CD4-positive, alpha-beta T cell treated with Interleukin-2 at 100 ng/mL for 4 hours (primary cell): ENCODE measurements around the gene PTPRN2.
"Not testable (repeated sequence)": the region's sequence is repeated elsewhere in the genome, so short reads cannot be mapped to it uniquely, and the experiment has no call there.

Source experiments
- DNase-seq: peaks from one replicate; pipeline ENCODE4 v3.0.0-alpha.2; 2020; ENCODE audit warnings: low spot score

Gene PTPRN2

DNA sequence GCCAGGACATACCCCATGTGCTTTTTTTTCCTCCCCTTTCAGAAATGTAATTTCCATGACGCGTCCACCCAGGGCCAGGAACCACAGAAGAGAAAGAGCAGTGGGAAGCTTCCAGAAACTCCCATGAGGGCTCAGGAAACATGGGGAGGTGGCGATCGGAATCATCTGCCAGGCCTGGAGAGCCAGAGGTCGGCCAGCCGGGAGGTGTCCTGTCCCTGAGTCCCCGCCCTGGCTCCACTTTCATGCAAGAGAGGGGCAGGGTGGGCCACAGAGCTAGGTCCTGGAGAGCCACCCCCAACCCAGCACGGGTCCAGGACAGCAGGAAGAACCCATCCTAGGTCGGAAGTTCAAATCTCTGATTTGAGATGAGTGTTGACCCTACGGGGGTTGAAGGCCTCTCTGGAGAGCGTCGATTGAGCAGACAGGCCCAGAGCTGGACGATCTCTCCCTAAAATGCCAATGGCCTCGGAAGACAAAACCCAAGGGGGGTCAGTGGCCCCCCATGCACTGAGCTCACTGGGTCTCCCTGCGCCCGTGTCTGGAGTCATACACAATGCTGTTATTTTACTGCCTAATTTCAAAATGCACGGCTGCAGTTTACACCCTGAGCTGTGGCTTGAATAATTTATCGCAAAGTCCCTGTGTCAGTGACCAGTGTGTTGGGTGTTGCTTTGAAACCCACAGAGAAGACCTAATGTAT is 594.1 kb downstream of the PTPRN2 start:
- DNase-seq, result no peak

DNA sequence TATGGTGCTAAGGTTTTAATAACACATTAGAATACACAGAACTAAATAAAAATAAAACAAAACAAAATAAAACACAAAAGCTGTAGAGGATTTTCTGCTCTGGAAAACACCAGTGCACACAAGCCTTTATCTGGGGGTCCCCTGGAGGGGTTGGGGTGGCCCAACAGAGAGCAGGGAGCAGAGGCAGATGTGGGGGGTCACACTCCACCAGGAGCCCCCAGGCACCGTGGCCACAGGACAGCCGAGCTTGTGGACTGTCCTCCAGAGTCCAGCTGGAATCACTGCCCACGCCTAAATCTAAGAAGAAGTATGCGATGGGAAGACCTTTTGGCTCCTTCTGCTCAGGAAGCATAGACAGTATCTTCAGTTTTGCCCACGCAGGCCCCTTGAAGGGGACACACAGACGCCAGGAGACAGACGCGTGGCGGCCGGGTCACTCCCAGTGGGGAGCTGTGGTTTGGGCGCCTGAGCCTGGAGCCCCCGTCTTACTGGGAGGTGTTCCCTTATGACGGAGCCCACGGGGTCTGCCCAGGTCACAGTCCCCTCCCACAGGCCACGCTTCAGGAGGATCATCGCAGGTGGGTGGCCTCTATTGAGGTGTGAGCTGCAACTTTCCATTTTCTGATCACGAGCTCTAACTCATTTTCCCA is 595.0 kb downstream of the PTPRN2 start:
- no peak for DNase-seq

DNA sequence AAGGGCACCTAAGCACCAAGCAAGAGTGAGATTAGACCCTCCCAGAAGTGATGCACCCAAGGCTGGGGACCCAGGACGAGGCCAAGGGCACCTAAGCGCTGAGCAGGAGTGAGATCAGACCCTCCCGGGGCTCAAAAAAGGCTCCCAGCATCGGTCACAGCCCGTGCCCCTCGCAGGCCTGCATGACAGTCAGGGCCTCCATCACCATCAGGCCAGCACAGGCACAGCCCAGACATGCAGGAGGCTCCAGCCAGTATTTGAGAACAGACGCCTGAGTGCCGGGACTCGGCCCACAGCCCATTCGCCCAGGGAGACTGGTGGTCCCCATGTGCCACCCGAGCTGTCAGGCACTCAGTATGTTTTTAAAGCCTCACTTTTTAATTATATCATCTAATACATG is 595.9 kb downstream of the PTPRN2 start:
- no peak for DNase-seq

DNA sequence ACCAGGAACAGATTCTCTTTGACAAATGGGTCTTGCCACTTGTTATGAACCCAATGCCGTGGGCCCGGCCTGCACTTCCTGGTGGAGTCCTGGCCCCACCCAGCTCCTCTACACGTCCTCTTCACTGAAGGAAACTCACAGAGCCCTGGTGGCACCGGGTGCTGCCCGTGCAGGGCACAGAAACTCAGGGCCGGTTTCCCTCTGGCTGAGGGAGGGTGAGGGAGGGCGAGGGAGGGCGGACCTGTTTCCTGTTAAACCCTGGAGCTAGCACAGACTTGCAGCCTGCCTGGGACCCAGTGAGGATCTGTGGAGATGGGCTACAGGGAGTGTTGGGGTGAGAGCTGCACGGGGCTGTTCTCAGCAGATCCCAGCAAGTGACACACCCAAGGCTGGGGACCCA is 596.3 kb downstream of the PTPRN2 start:
- no peak for DNase-seq

DNA sequence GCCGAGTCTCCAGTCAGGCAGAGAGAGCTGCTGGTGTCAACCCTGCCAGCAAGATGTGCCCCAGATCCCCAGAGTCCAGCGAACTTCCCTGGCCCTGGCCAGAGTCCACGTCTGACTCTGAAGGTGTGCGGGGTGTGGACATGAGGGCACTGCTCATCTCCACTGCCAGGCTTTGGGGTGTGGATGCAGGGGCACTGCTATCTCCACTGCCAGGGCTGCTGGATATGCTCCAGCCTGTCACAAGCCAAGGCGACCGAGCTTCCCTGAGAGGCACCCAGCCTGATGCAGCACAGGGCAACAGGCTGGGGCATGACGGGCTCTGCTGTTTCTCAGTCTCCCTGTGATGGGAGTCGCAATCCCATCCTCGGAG is 596.8 kb downstream of the PTPRN2 start:
- DNase-seq, result no peak

DNA sequence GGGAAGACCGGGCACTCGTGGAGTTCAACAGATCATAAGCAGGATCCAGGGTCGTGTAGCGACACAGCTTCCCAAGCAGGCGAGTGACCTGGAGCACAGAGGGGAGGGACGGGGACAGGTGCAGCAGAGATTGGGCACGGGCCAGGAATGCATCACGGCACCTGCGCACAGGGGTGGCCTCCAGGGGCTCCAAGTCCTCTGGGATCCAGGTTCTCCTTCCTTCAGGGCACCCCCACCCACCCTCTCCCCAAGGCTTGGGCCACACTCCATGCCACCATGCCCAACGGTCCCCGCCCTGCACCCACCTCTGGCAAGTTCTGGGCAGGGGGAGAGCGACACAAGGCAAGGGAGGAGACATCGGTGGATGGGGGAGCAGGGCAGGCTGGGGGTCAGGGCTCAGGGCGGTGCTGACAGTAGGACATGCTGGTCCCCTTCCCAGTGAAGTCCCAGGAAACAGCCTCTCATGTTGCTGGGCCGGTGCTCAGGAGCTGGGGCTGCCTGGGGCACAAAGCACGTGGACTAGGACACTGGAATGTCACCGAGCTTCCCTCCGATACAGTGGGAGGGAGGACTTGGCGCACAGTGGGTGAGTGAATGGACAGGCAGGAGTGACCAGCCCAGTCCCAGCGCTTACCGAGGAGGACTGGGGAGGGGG is 597.3 kb downstream of the PTPRN2 start:
- no peak for DNase-seq

DNA sequence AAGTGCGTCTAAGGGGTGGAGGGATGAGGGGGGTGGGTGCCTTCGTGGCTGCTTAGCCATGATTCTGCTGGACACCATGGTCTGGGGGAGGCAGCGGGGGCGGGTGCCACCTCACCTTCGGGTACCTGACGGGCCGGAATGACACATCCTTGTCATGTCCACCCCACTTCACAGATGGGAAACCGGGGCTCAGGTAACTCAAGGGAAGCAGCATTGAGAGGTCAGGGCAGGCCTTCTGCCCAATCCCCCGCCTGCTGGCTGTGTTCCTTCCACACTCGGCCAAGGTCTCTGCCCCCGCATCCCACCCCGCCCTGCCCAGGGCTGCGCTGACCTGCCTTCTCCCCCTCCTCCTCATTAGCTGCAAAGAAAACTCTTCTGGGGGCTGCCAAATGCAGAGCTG is 598.0 kb downstream of the PTPRN2 start:
- no peak for DNase-seq

DNA sequence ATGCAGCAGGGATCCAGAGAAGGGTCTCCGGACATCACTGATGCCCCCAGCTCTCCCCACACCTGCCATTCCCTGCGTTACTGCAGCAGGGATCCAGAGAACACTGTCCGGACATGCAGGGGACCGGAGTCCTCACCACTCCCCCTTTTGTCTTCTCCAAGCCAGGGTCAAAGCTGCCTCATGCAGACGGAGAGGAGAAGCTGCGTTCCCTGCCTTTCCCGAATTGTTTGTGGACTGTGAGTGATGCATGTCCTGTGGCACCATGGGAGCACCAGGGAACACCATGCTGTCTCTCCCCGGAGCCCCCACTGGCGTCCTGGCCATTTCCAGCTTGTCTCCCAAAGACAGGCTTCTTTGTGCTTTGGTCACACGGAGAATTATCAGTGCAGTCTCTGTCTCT is 599.7 kb downstream of the PTPRN2 start:
- DNase-seq, result no peak

DNA sequence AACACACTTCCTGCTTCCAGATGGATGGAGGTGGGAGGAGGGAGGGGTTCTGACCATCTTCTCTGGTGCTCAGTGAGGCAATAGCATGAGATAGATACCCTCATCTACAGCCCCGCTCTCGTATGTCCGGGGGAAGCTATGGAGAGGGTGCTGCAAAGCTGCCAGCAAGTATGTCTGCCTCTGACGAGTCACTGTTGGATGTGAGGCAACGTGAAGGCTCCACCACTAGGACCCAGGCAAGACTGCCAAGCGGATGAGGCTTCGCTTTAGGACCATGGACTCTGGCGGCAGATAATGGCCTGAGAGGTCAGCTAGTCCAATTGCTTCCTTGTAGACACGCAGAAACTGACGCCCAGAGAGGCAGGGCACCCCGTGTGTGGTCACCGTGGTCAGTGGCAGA is 601.6 kb downstream of the PTPRN2 start:
- no peak for DNase-seq

DNA sequence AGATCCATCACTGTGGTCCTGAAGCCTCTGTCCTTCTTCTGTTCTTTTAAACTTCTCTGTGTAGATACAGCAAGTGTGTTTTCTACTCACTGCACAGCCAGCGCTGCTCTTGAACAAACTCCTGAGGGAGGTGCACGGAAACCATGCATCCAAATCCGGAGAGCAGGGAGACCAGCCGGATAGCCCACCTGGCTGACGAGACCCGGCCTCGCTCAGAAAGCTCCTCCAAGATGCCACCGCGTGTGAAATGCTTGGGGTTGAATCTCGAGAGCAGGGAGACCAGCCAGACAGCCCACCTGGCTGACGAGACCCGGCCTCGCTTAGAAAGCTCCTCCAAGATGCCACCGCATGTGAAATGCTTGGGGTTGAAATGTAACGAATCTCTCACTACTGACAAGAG is 602.0 kb downstream of the PTPRN2 start:
- no peak for DNase-seq

DNA sequence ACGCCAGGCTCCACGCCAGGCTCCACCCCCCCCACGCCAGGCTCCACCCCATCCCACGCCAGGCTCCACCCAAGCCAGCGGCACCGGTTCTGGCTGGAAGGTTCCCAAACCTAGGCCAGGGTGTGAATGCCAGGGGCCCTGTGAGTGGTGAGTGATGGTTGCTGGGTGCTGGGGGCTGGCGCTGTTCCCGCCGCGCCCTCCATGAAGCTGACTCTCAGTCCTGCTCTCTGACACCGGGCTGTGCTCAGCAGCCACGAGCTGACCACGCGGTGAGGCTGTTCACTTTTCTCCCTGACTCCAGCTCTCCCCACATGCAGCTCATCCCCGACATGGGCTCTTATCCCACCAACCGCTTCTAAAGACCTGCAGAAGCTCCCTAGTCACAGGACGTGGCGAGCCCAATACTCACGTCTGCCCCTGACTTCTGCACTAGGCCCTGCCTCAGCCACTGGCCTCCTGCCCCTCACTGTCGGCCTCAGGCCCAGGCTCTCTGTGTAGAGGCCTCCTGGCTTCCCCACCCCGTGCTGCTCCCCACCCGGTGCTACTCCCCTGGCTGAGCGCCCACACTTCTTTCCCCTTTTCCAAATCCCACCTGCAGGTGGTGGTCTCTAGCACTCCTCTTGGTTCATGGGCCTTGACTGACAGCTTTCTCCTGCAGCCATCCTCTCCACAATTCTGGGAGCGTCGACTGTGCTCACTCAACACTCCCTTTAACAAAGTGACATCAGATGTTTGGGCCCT is 603.0 kb downstream of the PTPRN2 start:
- DNase-seq, result no peak

DNA sequence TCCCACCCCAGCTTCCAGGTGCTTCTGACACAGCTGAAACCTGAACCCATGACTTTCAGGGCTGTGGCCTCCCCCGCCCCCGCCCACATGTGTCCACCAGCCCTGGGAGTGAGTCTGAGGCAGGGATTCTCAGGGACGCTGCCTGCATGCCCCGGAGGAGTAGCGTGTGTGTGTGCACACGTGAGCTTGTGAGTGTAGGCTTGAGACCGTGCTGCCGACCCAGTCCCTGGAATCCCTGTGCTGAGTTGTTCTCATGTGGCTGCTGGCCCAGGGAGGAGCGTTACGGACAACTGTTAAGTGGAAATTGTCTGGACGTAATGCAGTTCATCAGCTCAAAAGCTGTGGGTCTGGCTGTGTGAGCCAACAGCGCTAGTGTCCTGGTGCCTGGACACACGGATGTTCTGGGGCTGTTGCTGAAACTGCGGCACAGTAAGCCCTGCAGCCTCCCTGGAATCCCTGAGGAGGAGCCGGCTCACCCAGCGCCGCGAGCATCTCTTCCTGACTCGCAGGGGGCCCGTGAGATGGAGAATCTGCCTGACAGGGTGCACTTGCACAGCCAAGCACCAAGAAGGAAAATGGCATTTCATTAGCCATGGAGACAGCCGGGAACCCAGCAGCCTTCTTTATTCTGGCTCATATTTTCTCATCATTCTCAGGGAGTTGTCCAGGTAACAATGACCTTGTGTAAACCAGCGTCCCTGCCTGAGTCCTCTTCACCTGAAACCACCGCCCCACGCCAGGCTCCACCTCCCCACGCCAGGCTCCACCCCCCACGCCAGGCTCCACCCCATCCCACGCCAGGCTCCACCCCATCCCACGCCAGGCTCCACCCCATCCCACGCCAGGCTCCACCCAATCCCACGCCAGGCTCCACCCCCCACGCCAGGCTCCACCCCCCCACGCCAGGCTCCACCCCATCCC is 603.9 kb downstream of the PTPRN2 start:
- no peak for DNase-seq

DNA sequence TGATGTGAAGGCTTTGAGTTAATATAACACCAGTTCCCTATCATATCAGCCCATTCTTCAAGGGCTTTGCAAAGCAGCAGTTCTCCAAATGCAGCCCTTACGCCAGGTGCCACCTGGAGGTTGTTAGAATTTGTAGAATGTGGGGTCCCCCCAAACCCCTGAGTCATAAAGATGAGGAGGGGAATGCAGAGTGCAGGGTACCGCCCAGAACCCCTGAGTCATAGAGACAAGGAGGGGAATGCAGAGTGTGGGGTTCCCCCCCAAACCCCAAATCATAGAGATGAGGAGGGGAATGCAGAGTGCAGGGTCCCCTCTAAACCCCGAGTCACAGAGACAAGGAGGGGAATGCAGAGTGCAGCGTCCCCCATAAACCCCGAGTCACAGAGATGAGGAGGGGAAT is 605.8 kb downstream of the PTPRN2 start:
- no peak for DNase-seq

DNA sequence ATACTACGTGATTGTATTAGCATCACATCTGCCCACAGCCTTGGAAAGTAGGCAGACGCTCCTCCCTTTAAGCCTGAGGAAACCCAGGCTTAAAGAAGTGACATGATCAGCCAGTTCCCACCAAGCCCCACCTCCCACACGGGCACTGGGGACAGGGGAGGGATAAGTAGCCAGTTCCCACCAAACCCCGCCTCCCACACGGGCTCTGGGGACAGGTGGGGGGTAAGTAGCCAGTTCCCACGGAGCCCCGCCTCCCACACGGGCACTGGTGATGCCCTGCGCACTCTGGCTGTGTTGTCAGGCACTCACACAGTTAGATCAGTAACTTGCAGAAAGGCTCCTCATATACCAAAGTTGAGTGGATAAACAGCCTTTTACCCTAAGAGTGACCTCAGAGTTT is 606.8 kb downstream of the PTPRN2 start:
- no peak for DNase-seq

DNA sequence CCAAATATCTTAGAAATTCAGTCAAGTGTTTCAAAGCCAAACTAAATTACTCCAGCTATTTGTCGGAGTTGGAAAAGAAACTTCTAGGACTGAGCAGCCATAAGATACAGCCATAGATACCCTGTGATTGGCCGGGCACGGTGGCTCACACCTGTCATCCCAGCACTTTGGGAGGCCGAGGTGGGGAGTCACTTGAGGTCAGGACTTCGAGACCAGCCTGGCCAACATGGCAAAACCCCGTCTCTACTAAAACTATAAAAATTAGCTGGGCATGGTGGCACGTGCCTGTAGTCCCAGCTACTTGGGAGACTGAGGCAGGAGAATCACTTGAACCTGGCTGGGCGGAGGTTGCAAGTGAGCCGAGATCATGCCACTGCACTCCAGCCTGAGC is 607.3 kb downstream of the PTPRN2 start:
- DNase-seq, result not testable (repeated sequence)

DNA sequence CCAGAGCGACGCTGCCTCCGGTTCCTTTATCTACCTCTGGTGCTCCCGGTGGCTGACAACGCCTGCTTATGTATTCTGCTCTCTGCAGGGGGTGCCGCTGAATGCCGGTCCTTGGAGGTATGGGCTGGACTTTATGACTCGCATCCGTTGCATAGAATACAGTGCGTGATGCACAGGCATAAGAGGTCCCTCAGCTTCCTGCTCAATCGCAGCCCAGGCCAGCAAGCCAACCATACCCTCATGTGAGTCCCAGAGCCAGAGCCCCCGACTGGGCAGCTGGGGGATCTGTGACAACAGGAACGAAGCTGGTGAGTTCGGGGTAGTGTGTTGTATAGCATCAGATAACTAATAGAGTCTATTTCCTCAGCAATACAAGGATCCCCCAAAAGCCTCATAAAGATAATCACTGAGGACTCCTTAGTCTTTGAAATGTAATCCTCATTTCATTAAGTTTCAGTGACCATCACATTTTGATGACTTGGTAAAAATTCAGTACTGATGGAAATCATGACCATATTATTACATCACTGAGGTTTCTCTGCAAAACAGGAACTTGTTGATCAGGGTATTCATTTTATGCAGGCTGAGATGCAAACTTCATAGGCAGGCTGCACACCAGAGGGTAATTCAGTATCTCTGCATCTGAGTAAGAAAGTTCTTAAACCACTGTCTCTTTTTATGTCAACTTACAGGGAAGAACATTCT is 607.8 kb downstream of the PTPRN2 start:
- DNase-seq, result no peak

DNA sequence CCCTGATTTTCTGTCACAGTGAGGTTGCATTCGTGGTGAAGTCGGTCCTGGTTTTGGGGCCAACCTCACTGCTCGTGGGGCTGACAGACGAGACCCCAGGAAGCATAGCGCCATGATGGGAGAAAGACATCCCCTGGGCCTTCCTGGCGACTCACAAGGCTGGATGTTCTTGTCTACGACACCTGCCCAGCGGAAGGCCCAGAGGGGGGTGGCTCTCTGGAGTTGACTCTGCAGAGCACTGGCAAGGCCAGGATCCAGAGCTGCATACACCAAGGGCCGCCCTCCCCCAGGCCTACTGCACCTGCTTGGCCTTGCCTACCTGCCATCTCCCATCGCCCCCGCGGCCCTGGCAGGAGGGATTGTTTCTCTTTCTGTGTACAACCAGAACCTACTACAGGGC is 608.9 kb downstream of the PTPRN2 start:
- DNase-seq, result no peak

DNA sequence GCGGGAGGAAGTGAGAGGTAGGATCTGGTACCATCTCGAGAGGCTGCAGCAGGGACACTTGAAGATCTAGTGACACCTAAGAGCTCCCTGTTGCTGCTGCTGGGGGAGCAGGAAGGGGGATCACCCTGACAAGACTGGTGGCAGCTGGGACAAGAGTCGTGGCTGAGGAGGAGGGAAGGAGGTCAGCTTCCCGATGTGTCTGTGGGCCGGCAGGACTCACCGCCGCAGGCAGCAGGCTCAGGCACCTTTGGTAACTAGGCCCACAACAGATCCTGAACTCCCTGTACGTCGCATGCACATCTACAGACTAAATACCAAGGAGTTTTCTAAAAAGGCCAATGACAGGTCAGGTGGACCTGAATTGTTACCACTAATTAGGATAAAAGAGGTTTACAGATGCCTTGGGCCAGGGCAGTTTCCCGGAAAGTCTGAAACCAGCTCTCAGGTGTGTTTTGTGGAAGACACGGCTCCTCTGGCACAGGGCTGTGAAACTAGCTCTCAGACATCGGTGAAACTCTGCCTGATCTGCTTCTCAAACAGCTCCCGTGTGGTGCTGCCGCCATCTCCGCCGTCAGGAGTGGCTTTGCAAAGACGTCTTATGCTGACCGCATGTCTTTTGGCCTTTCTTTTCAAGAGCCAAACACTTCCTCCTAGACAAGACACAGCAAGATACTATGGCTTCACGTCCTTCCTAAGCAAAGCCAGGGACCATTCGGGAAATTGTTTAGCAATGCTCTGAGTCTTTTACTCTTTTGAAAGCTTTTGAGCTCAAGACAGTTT is 609.7 kb downstream of the PTPRN2 start:
- no peak for DNase-seq

DNA sequence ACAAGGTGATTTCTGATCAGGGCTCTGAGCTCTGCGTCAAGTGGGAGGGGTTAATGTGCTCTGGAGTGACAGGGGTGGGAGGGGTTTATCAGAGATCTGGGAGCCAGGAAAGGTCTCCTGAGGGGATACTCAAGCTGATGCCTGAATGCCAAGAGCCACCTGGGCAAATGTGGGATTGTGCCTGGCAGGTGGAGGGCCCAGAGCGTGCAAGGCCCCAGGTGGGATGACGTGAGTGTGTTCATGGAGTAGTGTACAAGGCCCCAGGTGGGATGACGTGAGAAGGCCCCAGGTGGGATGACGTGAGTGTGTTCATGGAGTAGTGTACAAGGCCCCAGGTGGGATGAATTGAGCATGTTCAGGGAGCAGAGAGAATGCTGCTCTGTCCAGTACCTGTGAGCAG is 610.3 kb downstream of the PTPRN2 start:
- DNase-seq, result no peak

DNA sequence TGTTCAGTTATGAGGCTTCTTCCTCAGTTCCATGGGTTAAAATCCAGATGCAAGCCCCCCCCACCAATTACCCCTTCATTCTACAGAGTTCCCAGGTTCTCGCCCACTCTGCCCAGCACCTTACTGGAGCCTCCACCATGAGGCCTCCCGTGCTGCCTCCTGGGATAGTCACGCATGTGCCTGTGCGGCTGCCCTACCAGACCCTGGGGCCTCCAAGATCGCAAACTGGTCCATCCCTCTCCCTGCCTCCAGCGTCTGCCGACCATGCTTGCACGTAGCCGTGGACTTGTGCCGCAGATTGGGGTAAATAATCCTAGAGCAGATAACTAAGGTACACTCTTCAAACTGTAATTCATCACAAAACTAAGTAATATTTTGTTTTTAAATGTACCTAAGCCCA is 611.2 kb downstream of the PTPRN2 start:
- DNase-seq, result no peak
